Natural killer cell (primary cell): ENCODE results near the gene NRG3. TPM values are rescaled to one million over a fixed set of nuclear protein-coding genes. Genes with fewer than 3 reads are reported as not detected.

Experiments used
- ATAC-seq, 3 donors: fragments of 150-1000 bp in 2 of 3; fragments of 200-7000 bp in 1 of 3; cut with Tn5 transposase; 1 replicate in 1 of 3; 2 replicates in 2 of 3; pipeline ENCODE4 v1.10.0; 2021; ENCODE audit warnings: mild to moderate bottlenecking in 2 of 3, moderate library complexity in 2 of 3
- DNase-seq, 2 donors: peaks; one replicate each; pipeline versions ENCODE4 v3.0.0 to v3.0.0-alpha.2; 2013 to 2021; ENCODE audit warnings: mixed read lengths in 1 of 2
- H3K27ac ChIP-seq: one replicate; pipeline ENCODE4 v1.5.1; 2013; ENCODE audit warnings: mild to moderate bottlenecking, low read length
- H3K27me3 ChIP-seq: one replicate; pipeline ENCODE4 v1.6.1; 2013; ENCODE audit warnings: low read length; ENCODE audit not compliant: control insufficient read depth, insufficient read depth
- H3K36me3 ChIP-seq: one replicate; pipeline ENCODE4 v1.6.1; 2013; ENCODE audit warnings: low read length; ENCODE audit not compliant: control insufficient read depth, insufficient read depth
- H3K4me1 ChIP-seq: one replicate; pipeline ENCODE4 v1.6.1; 2013; ENCODE audit warnings: low read length; ENCODE audit not compliant: control insufficient read depth, insufficient read depth
- H3K4me3 ChIP-seq: one replicate; pipeline ENCODE4 v1.5.1; 2013; ENCODE audit warnings: low read length
- H3K9me3 ChIP-seq: one replicate; pipeline ENCODE4 v1.6.1; 2013; ENCODE audit warnings: low read length; ENCODE audit not compliant: control insufficient read depth, insufficient read depth
- H3K27ac Mint-ChIP-seq, 2 donors: one replicate each; pipeline ENCODE4 v1.8.0; 2022; ENCODE audit warnings: mild to moderate bottlenecking in 2 of 2, mixed read lengths in 2 of 2, moderate library complexity in 1 of 2
- H3K27me3 Mint-ChIP-seq, 2 donors: one replicate each; pipeline ENCODE4 v1.8.0; 2022; ENCODE audit warnings: low read depth in 2 of 2, mixed read lengths in 2 of 2
- H3K36me3 Mint-ChIP-seq: one replicate; pipeline ENCODE4 v1.8.0; 2022; ENCODE audit warnings: mixed read lengths
- H3K4me1 Mint-ChIP-seq, 2 donors: one replicate each; pipeline ENCODE4 v1.8.0; 2022; ENCODE audit warnings: mixed read lengths in 2 of 2
- H3K4me3 Mint-ChIP-seq: one replicate; pipeline ENCODE4 v1.8.0; 2022; ENCODE audit warnings: mild to moderate bottlenecking, moderate library complexity, mixed read lengths
- H3K9me3 Mint-ChIP-seq, 2 donors: one replicate each; pipeline ENCODE4 v1.8.0; 2022; ENCODE audit warnings: mixed read lengths in 2 of 2
- CTCF ChIP-seq: fragments of 200-600 bp; IDR thresholded peaks from one replicate; pipeline ENCODE4 v1.8.0; 2022; ENCODE audit warnings: antibody characterized with exemption
- WGBS: methylation state at CpG from one replicate; pipeline ENCODE4 v1.1.7; 2013; ENCODE audit warnings: missing lambda C conversion rate; ENCODE audit not compliant: insufficient coverage; 5-methylcytosine and 5-hydroxymethylcytosine counted together
- intact Hi-C: fragments of 100-400 bp; cut with micrococcal nuclease; formaldehyde crosslinking; loops from one replicate; pipeline ENCODE4 v1.14.2; 2022
- total RNA-seq, 4 donors: library from RNA; stranded (reverse); fragments of 120-200 nt in 1 of 4; gene quantifications; one replicate each; pipeline versions ENCODE4 v1.2.3 to v1.2.4, GENCODE V29; 2013 to 2022

Gene NRG3
- total RNA-seq, 3 donors from 2014 or later (not counting 1 experiment from before 2014, with no cell fraction given): not detected

GRCh38 chr10:82236084-82236731 is 361.2 kb downstream of the NRG3 start:
- Mint-ChIP-seq H3K27ac (no peak overlapping the region), H3K4me3 (no peak overlapping the region), H3K9me3 (peaks cover 14% of the 10 kb centered on the region in 2 donors), H3K36me3 (no peaks in the 10 kb centered on the region), H3K4me1 (no peaks in the 10 kb centered on the region), H3K27me3 (no peaks in the 10 kb centered on the region)
- intact Hi-C loops: no loop called here
- H3K27me3 ChIP-seq: no peaks in the 10 kb centered on the region
- no peak for DNase-seq
- no peak for TF ChIP-seq CTCF
- ATAC-seq: no peak
- peaks cover 3% of the 10 kb centered on the region for H3K9me3 ChIP-seq
- no peak overlapping the region for H3K4me3 ChIP-seq
- H3K4me1 ChIP-seq: no peaks in the 10 kb centered on the region
- H3K27ac ChIP-seq: no peak overlapping the region
- no peaks in the 10 kb centered on the region for H3K36me3 ChIP-seq
- 79% methylated on average over 3 of the region's 4 CpGs for WGBS

- H3K27me3 ChIP-seq: no peaks in the 10 kb centered on the region
- H3K36me3 Mint-ChIP-seq: no peaks in the 10 kb centered on the region
- H3K4me1 Mint-ChIP-seq: no peaks in the 10 kb centered on the region
- no CpG with 5 or more reads among the region's 1 CpG for WGBS
- TF ChIP-seq CTCF: no peak
- H3K27ac Mint-ChIP-seq: no peak overlapping the region
- H3K4me1 ChIP-seq: no peaks in the 10 kb centered on the region
- peaks cover 3% of the 10 kb centered on the region for H3K9me3 ChIP-seq
- ATAC-seq (no peak), DNase-seq (no peak)
- no peak overlapping the region for H3K27ac ChIP-seq
- no peak overlapping the region for H3K4me3 Mint-ChIP-seq
- intact Hi-C loops: no loop called here
- no peak overlapping the region for H3K4me3 ChIP-seq
- no peaks in the 10 kb centered on the region for H3K27me3 Mint-ChIP-seq
- no peaks in the 10 kb centered on the region for H3K36me3 ChIP-seq
- H3K9me3 Mint-ChIP-seq: peaks cover 10 to 14% of the 10 kb centered on the region in 2 donors
Observed at GRCh38 chr10:82238291-82238690, 363.3 kb downstream of the NRG3 start.

- H3K9me3 Mint-ChIP-seq: peaks cover 2 to 9% of the 10 kb centered on the region in 2 donors
- WGBS: 94% methylated on average over 3 of the region's 3 CpGs
- intact Hi-C loops: no loop called here
- H3K27me3 ChIP-seq: no peaks in the 10 kb centered on the region
- no peak for DNase-seq
- H3K36me3 ChIP-seq: no peaks in the 10 kb centered on the region
- H3K4me3 Mint-ChIP-seq: no peak overlapping the region
- no peaks in the 10 kb centered on the region for H3K36me3 Mint-ChIP-seq
- H3K4me1 Mint-ChIP-seq: no peaks in the 10 kb centered on the region
- H3K4me1 ChIP-seq: no peaks in the 10 kb centered on the region
- H3K27ac Mint-ChIP-seq: no peak overlapping the region
- no peaks in the 10 kb centered on the region for H3K9me3 ChIP-seq
- ATAC-seq: no peak
- no peak for TF ChIP-seq CTCF
- H3K27ac ChIP-seq: no peak overlapping the region
- no peaks in the 10 kb centered on the region for H3K27me3 Mint-ChIP-seq
- no peak overlapping the region for H3K4me3 ChIP-seq
Observed at GRCh38 chr10:82240408-82240807, 365.4 kb downstream of the NRG3 start.

- no peak for DNase-seq
- no peaks in the 10 kb centered on the region for H3K27me3 Mint-ChIP-seq
- TF ChIP-seq CTCF: no peak
- no peak for ATAC-seq
- Histone ChIP-seq H3K9me3 (no peaks in the 10 kb centered on the region), H3K27me3 (no peaks in the 10 kb centered on the region), H3K27ac (no peak overlapping the region), H3K4me3 (no peak overlapping the region), H3K36me3 (no peaks in the 10 kb centered on the region), H3K4me1 (no peaks in the 10 kb centered on the region)
- H3K27ac Mint-ChIP-seq: no peak overlapping the region
- H3K9me3 Mint-ChIP-seq: peaks cover 2 to 9% of the 10 kb centered on the region in 2 donors
- no peaks in the 10 kb centered on the region for H3K36me3 Mint-ChIP-seq
- intact Hi-C loops: no loop called here
- H3K4me3 Mint-ChIP-seq: no peak overlapping the region
- 67% methylated on average over 2 of the region's 2 CpGs for WGBS
- H3K4me1 Mint-ChIP-seq: no peaks in the 10 kb centered on the region
Observed at GRCh38 chr10:82242778-82243177, 367.8 kb downstream of the NRG3 start.
